HUDEP-2 (cell line): Measurements from ENCODE around the gene GNPAT.

Experiments
- DNase-seq, 76 experiments: peaks; one replicate each; lab custom pipeline; 2025; ENCODE audit not compliant: unreplicated experiment in 76 of 76; lab: John Stamatoyannopoulos, UW

The GNPAT gene

DNA sequence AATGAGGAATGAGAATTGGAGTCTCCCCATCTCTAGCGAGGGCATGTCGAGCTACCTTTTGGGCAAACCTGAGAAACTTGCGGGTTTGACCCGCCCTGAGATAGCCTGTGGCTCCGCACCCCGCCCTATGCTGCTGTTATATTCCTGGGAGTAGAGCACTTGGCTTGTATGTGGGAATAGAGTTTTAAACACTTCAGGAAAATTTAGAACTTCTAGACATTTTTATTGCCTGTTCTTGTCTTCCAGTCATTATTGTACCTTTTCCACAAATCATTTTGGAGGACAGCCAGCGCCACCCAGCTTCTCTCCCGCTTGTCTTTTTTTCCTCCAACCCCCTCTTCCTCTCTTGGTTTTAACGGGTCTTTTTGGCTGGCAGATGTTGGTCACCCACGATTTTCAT lies 738 bp downstream of the GNPAT start:
- DNase-seq: peak in 26 of 76 experiments; percentile 2 to 49 (median 23)

DNA sequence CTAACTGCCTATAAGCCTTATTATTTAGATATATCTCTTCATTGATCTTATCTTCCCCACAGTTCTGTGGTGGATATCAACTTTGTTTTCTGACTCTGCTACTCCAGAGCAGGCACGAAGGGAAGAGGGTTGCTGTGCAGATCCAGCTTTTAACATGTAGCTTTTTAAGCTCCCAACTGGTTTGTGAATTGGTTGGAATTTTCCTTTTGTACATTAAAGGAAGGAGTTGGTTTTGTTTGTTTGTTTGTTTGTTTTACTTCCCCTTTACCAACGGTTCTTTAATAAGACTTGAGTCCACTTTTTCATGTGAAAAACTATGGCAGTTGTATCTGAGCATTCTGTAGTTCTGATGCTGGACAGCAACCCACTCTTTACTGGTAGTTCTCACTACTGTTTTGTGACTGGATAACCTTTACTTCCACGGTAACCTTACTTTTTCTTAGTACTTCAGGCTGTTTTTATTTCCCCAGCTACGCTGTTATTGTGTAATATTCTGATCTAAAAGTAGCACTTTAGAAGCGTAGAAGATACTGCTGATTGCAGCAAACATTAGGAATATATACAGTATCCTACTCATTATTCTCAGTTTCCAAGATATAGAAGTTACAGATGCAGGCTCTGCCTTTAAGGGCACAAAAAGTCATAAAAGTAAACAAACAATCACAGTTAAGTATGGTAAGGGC lies 1.6 kb downstream of the GNPAT start:
- peak in 3 of 76 experiments; percentile 19 to 31 (median 27) for DNase-seq

DNA sequence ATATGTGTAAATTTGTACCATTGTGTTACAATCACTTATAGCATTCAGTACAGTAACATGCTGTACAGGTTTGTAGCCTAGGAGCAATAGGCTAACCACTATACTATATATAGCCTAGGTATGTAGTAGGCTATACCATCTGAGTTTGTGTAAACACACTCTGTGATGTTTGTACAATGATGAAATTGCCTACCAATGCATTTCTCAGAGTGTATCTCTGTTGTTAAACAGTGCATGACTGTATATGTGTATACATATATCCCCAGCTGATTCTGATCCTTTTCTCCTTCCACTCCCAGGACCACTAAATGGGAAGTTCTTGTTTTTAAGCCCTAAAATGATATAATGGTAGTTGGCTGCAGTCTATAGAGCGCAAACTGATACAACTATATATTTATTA lies 7.8 kb downstream of the GNPAT start:
- DNase-seq: no peak

DNA sequence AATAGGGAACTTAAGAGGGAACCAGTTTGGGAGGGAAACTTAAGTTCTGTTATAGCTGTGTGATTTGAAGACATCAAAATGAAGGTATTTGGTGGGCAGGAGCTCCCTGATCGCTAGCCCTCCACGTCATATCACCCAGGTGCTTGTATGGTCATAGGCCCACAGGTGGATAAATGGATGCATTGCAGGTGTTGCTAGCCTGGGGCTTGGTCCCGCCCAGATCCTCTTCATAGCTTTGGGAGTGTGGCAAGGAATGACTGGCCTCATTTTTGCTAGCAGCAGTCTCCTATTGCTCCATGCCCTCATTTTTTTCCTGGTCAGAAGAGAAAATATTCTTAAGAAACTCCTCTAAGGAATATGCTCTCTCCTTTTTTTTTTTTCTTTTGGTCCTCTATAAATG lies 11.3 kb downstream of the GNPAT start:
- DNase-seq: no peak

DNA sequence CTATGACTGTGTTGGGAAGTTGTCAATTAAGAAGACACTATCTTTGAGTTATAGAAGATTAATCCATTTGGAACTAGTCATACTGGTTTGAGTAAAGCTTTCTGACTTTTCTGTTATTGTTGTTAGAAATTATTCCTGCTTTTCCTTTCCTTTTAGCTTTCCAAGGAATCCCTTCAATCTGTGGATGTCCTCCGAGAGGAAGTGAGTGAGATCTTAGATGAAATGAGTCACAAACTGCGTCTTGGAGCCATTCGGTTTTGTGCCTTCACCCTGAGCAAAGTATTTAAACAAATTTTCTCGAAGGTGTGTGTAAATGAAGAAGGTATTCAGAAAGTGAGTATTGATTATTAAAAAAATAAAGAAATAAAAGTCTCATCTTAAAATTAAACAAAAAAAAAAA lies 19.3 kb downstream of the GNPAT start:
- no peak for DNase-seq

DNA sequence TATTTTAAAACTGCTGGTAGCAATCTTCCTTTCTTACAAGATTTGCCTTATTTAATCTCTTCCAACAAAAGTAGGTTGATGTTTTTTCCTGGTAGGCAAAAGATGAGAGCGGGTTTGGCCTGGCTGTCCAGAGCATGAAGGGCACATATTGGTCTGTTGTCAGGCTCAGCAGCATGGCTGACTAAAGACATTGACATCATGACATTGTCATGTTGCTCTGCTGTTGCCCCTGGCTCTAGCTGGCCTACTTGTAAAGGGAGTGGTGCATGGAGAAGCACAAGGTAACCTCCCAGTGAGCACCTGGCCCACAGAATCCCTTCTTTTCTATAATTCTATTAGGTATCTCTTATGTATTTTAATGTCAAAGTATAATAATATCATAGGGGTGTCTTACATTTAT lies 23.6 kb downstream of the GNPAT start:
- DNase-seq: no peak

DNA sequence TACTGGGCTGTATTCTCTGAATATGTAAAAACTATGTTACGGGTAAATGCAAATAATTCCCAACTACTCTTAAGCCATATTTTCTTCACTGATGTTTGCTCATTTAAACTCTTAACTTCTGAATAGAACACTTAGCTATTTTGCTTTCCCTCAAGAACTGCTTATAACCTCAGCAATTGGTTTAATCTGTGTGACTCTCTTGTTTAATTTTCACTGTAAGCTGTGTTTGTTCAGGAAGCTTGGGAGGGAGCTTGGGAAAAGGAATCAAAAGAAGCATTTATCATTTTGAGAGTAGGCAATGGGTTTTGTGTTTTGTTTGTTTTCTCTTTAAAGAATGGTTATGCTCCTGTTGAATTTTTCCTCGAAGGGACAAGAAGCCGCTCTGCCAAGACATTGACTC lies 24.4 kb downstream of the GNPAT start:
- DNase-seq: no peak

DNA sequence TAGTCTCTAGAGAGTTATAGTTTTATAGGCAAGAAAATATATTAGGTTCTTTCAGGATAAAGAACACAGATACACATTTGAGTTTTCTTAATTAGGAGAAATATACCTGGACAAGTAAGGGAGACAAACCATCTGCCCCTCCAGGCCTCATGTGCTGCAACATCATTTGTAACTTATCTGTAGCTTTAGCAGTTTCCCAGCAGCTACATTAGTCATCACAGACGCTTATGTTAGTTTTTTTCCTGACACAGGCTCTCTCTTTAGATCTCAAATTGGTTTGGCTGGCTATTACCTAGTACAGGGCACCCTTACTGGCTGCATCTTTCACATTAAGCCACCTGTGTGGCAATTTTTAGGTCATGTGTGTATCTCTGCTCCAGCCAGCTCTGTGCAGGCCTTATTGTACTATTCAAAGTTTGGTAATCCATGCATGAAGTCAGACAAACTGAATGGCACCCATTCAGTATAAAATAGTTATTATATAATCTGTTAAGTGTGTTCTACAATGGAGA lies 25.9 kb downstream of the GNPAT start:
- no peak for DNase-seq

DNA sequence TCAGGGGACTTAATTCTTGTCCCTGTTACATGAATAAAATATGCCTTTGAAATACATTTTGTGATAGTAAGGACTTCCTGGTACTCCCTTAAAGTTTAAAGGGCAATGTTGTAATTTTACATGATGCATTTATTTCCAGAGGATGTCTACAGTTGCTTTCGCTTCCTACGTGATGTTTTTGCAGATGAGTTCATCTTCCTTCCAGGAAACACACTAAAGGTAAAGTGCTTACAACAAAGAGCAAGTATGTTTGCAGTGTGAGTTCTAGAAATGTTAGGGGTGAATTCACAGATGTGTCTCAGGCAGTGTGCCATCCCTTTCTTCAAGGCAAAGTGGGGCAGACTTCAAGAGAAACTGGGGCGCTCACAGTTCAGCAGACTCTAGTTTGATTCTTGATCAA lies 31.2 kb downstream of the GNPAT start:
- DNase-seq: no peak

DNA sequence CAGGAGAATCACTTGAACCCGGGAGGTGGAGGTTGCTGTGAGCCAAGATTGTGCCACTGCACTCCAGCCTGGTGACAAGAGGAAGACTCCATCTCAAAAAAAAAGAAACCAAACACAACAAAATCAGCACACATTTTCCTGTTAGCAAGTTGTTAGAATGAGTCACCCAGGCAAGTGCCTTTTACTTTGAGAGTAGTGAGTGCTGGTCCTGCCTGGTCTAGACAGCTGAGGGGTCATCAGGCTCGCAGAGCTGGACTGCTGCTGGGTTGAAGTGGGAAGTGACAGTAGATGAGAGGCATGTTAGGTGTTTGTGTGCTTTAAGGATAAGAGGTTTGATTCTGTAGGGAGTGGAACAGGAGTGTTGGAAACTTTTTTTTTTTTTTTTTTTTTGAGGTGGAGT lies 31.9 kb downstream of the GNPAT start:
- DNase-seq: no peak

DNA sequence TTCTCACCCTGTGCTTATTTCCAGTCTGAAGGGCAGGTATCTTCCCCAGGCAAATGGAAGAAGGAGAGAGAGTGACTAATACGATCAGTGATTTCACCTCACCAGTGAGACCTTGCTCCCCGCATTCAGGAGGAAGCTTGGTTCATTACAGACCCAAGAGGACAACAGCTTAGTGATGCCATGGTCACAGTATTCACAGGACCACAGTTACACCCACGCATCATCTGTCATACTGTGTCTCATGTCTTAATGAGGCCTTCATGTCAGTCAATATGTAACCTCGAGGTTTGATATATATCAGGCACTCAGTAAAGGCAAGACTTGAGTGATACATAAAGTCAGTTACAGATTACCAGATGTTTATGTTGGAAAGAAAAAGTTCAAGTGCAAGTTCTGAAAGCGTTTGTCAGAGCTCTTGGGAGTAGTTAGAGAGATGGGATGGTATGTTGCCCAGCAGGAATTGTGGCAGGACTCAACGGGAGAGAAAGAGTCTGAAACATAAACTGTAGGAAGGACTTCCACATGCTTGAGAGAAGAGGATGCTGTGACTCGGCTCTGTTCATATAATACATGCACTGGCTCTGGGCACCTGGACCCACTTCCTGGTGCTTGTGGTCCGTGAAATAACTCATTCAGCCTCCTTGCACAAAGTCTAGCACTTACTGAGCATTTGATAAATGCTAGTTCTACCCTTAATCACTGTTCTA lies 33.3 kb downstream of the GNPAT start:
- DNase-seq: no peak

DNA sequence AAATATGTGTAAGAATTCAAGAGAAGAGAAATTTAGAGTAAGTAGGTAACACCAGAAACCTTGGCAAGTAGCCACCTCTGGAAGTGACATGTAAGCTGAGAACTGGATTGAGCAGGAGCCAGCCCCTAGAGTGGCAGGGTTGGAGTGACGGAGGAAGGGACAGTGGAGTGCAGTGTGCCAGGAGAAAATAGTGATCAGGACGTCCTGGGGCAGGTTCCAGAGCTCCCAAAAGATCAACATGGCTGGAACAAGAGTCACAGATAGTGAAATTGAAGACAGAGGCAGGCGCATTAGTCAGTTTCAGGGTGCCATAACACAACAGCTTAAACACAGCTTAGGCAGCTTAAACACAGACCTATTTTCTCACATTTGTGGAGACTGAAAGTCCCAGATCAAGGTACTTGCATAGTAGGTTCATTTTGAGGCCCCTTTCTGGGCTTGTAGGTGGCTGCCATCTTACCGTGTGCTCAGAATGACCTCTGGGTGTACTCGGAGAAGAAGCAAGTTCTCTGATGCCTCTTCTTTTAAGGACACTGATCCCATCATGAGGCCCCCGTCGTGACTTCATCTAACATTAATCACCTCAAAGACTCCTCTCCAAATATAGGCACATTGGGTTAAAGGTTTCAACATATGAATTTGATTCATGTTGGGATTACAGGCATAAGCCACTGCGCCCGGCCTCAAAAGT lies 37.2 kb downstream of the GNPAT start:
- no peak for DNase-seq

DNA sequence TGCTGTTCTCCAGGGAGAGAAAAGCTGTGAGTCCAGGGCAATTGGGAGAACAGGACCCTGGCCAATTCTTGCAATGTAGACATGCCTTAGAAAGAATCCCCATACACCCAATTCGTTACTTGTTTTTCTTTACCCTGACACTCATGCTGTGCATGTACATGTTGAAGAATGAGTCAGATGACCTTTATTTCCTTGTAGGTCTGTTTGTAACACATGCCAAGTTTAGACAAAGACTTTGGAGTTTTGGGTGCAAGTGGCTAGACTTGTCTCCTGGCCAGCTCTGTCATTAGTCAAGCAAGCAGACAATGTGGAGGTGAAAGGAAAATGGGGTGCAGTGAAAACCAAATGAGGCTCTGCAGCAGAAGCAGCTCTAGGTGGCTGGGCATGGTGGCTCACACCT lies 38.1 kb downstream of the GNPAT start:
- no peak for DNase-seq

DNA sequence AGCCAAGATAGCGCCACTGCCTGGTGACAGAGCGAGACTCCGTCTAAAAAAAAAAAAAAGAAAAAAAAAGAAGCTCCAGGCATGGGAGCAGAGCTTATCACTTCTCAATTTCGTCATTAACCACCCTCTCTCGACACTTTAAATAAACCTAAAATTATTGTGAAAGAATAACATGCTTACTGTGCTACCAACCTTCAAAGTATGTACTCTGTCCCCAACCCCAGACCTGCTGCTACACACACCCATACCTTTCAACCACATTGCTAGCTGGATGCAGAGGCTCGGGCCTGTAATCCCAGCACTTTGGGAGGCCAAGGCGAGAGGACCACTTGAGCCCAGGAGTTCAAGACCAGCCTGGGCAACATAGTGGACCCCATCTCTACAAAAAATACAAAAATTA lies 38.7 kb downstream of the GNPAT start:
- DNase-seq: no peak

DNA sequence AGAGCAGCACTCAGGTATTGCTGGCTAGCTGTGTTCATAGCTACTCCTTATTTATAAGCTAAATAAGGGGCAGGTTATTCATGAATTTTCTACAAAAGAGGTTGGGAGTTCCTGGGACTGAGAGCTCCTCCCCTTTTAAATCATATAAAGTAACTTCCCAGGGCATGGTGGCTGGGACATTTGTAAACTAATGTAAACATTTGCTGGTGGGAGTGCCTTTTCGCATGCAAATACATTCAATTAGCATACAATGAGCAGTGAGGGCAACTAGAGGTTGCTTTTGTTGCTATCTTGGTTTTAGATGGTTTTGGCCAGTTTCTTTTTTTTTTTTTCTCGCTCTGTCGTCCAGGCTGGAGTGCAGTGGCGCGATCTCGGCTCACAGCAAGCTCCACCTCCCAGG lies 43.4 kb downstream of the GNPAT start:
- DNase-seq: no peak

DNA sequence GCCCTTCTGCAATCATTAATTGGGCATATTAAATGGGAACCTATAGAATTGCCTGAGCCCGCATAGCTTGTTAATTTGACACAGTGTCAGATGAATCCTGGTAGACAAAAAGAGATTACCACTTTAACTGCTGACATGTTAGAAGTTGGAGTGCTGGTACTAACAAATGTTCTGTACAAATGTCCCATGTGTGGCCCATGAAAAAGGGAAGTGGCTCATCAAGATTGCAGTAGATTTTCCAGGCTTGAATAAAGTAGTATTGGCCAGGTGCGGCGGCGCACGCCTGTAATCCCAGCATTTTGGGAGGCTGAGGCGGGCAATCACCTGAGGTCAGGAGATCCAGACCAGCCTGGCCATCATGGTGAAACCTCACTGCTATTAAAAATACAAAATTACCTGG lies 45.6 kb downstream of the GNPAT start:
- DNase-seq: no peak

DNA sequence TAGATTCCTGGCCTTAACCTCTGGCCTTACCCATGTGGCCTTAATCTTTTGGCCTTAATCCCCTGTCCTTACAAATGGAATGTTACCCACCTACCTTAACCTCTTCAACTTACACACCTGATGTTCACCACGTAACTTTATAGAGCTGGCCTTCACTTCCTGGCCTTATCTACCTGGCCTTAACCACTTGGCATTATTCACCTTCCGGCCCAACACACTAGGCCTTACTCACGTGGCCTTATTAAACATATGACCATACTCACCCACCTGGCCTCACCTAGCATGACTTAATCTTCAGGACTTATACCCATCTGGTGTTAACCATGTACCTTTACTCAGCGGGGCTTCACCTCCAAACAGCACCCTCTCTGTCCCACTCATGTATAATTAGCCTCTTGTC lies 54.9 kb downstream of the GNPAT start:
- DNase-seq: no peak

DNA sequence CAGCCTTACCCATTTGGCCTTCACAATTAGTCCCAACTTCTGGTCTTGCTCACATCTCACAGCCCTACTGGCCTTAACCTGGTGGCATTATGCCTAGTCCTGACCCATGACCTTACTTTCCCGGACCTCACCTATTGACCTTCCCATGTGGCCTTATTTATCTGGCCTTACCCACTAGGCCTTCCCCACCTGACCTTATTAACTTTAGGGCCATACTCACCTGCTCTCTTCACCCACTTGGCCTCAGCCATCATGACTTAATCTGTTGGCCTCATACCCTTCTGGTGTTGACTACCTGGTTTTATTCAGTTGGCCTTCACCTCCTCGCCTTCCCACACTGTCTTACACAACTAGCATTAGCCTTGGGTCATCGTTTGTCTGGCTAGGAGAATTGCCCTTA lies 61.0 kb downstream of the GNPAT start:
- no peak for DNase-seq

DNA sequence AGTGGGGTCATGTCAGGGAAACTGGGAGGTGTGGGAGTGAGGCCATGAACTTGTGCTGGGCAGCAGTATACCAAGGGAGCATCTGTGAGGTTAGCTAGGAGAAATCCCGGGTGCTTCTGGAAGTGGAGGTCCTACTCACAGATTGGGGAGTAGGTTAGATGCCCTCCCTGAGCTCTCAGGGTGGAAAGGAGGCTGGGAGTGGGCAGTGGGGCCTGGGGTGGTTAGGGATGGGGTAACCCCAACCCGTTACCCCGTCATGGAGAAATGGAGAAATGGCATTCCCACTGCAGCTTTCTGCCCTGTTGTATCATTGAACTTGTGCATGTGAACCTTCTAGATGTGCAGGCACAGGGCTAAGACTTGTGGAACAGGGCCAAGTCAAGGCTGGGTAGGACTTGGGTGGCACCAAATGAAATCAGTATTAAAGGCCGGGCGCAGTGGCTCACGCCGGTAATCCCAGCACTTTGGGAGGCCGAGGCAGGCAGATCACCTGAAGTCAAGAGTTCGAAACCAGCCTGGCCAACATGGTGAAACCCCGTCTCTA lies 69.5 kb downstream of the GNPAT start:
- DNase-seq: no peak

DNA sequence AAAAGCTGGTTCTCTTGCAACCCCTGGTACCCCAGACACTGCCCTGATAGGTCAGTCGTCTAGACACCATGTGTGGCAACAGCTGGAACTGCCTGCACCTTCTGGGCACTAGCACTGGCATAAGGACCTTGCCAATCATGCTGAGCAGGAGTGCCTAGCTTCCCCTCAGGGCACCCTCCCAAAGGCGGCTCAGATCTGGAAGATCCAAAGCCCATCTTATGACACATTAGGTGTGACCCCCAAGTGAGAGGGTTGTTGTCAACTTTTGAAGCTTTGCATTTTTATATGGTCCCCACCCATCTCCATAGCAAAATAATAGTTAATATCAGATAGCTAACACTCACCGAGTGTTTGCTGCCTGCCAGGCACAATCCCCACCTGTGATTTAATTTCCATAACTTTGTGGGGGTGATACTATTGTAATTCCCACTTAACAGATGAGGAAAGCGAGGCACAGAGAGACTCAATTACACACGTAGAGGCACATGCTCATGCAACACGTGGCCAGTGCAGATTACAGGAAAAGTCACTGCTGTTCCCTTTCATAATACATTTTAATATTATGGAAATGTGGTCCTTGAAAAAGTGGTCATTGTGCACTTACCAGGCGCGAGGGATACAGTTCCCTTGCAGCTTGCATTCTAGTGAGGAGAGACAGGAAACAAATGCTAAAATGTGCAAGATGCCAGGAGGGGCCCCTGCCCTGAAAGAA lies 70.9 kb downstream of the GNPAT start:
- DNase-seq: no peak

DNA sequence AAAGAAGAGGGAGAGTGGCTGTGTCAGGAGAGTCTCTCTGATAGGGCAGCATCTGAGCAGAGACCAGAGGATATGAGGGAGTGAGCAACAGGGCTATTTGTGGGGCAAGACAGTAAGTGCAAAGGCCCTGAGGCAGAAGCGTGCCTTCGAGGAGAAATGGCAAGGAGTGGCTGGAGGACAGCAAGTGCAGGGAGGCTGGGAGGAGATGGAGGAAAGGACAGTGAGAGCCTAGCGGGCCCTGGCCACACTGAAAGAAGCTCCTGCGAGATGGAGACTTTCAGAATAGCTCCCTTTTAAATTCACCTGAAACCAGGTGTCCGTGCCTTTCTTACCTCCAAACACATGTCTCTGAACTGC lies 71.4 kb downstream of the GNPAT start:
- DNase-seq: no peak
